ENCODE results near the gene ARSG.

Gene ARSG

DNA sequence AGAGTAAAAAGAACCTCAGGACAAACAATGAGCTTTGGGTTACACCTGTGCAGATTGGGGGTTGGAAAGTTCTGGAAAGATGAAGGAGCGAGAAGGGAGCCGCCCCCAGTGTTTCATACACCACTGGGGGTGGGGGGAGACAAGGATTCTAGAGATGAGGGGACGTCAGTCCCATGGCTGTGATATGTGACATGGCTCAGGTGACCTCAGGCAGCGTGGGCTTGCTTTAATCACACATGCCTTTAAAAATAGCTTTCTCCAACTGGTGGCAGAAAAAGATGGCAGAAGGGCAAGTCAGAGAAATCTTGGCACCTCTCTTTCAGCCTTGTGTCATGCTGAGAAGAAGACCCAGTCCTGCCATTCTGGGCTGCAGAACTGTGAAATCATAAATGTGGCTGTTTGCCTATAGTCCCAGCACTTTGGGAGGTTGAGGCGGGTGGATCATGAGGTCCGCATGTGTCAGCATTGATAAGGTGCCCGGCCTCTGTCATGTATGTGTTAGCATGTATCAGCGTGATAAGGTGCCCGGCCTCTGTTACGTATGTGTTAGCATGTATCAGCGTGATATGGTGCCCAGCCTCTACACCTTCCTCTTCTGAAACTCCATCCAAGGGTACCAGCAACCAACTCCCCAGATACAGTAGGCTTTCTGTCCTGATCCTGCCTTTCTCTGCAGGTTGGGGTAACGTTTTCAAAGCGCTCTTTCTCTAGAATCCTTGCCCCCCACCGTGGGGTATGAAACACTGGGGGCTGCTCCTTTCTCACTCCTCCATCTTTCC, 141.0 kb downstream of the ARSG start:
- no peak for DNase-seq

DNA sequence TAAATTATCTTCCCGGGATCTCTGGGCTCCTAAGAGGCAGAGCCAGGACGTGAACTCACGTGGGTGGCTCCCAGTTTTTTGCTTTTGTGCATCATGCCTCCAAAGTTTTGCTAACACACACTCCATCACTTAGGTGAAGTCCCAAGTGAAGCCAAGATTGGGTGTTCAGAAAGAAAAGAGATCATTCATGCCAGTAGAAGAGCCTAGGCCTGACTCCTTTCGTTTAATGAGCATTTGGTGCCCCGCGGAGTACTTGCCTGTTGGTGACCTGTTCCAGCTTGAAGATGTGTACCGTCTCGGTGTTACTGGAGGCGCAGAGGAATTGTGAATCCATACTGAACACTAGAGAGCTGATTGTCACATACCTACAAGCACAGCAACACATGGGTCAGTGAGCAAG, 141.9 kb downstream of the ARSG start:
- no peak for DNase-seq

DNA sequence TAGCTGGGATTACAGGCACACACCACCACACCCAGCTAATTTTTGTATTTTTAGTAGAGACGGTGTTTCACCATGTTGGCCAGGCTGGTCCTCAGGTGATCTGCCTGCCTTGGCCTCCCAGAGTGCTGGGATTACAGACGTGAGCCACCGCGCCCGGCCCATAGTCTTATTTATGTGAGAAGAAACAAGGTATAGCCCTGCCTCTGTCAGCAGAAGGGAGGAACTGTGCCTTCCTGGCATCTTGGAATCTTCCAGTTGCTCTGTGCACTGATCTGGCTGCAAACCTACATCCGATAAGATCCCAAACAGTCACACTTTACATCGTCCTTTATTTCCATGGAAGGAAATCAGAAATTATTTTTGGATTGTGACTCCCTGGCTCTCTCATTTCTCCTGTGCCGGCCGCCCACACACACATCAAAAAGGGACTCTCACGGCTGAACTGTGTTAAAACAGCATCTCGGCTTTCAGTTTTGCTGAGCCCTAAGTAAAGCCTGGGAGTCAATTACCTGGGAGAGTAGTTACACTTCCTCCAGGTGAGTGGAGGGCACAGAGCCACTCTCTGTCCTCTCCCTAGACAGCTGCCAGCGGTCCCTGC, 142.7 kb downstream of the ARSG start:
- DNase-seq, result no peak

DNA sequence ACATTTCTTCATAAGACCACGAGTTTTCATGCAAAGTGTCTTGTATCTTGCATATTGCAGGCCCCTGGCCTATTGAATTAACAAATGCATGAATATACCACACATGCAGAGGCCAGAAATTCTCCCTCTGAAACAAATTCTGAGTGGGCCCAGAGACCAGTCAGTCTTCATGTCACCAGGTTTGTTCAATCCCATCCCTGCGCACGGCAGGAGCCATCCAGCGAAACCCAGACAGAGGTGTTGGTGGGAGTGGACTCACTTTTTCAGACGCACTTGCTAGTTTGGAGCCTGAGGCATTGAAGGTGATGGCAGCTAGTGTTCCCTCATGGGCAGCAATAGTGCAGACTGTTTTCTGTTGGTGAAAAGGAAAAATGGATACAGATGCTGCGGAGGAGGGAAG, 144.1 kb downstream of the ARSG start:
- DNase-seq, result no peak

DNA sequence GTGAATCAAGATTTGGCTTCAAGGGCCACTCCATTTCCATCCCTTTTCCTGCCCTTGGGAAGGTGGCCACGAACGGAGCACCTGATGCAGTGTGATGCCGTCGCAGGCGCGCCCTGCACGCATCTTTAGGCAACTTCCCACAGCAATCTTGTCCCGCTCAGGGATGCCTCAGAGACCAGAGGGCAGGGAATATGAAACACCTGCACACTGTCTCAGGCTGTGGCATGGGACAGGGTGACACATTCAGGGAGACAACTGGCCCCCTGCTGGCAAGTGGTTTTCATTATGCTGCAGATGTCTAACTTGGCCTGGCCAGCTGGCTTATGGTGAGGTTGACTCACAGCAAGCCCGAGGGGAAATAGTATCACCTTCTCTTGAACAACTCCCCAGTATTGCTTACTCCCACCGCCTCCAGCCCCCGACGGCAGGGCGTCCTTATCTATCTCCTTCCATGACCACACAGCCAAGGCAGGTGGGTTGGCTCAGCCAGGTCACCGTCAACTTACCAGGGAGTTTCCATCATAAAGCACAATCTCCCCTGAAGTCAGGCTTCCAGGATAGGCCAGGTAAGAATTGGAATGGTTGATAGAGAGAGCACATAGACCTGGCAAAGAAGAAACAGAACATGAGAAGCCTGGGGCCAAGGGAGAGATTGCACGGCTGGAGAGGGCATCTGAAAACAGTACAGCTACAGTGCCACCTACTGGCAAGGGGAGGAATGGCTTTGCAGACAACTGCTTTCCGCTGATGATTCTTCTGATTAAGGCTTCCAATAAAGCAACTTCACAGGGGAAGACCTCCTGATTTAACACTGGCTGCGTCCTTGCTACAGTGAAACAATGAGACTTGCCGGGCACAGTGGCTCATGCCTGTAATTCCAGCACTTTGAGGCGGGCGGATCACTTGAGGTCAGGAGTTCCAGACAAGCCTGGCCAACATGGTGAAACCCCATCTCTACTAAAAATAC, 144.9 kb downstream of the ARSG start:
- peak; percentile 91 for DNase-seq

DNA sequence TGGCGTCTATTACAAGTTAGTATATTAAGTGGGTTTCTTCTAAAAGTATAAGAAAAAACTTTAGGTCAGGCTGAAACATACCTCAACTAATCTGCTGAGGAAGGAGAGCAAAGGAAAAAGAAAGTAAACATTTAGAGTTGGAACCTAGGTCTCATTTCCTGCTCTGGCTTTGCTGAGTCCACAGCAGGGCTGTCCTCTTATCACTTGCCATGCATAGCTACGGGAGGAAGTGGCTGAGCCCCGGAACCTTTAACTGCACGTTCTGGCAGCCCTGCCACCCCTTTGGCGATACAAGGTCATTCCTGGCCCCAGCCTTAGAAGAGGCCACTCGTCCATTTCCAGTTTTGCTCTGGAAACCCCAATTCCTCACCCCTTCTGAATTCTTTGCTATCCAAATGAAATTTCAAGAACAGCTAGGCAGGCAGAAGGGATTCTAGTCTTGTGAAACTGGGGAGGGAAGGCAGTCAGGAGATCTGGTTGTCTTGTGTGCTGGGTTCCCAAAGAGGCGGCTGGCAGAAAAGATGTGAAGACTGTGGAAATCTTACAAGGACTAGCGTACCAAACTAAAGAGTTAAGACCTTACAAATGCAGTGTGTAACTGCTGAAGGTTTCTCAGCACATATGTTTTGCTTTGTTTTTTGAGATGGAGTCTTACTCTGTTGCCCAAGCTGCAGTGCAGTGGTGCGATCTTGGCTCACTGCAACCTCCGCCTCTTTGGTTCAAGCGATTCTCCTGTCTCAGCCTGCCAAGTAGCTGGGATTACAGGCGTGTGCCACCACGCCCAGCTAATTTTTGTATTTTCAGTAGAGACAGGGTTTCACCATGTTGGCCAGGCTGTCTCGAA, 146.9 kb downstream of the ARSG start:
- peak; percentile 74 for DNase-seq

DNA sequence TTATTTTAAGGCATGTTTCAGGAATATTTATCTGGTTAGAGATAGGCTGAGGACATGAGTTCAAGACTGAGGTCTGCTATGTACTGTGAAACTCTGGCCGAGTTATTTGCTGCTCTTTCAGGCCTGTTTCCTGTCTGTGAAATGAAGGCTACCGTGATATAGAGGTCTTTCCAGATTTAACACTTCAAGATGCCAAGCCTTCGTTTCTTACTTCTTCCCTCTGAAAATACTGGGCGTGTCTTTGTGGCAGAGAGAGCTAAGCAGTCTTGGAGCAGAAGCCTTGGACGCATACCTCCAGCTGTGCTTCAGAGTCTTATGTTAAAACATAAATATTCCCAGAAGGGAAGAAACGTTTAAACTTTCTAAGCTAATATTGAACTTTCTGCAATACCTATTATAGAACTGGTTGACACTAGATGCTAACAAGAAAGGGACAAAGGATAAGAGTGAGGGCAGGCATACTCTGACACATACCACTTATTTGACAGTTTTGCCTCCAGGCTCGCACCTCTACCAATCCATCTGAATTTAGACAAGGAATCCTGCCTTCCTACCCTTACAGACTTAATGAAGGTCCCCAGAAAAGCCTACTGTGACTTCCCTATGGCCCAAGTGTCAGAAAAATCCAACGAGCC, 148.5 kb downstream of the ARSG start:
- DNase-seq, result no peak

DNA sequence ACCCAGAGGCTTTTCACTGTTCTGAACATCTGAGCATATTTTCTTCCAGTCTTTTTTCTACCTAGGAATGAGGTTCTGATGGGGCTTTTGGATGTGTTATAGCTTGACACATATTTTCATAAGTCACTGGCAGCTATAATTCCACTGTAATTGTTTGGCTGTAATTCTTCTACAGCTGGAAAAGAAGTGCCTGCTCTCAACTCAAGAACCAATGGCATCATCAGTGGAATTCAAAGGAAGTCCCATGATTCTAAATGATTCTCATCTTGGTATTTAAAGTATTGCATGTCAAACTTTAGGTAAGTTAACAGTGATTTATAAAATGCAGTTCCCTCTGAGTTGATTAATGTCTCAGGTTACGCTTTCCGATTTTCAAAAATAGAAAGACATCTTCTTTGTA, 149.2 kb downstream of the ARSG start:
- no peak for DNase-seq

DNA sequence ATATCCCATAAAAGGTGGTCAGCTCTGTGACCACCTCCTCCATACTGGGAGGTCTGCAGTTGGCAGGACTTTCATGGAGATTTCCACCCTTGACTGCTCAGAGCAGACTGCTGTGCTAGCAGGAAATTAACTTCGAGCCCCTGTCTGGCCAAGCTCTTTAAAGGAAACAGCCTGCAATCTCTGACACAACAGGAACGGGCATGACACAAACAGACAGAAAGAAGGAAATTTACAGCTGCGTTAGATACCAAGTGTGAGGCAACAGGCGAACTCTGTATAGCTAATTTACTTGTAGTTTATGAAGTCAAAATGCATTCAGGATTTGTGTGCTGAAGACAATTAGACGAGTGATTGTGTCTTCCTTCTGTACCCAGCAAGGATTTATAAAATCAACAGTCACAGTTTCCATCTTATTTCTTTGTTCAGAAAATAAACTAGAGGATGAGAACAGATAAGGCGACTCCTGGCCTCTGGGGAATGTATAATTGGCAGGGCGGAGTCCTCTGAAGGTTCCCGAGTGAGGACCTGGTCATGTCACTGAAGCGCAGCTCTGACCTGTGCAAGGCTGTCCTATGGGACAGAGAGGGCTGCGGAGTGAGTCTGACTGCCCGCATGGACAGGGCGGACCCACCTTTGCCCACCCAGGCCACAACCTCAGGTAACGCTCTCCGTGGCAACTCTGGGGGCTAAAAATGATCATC, 149.9 kb downstream of the ARSG start:
- no peak for DNase-seq

DNA sequence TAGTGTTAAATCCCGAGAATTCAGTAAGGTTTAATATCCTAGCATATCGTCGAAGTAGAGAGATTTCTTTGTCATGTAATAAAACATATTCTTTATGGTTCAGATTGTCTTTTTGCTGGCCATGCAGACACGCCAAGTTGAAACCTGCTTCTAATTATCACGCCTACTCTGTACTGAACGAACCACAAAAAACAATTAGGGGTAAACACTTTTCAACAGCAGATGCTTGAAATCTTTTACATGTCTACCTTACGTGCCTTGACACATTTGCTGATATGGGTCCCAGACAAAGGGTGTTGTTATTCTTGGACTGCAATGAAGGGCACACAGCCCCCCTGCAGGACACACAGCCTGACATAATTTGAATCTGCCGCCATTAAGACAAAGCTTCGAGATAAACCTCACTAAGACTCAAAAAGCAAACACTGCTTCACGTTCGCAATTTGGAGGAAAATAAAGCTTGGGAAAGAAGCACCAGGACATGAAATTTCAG, 152.7 kb downstream of the ARSG start:
- DNase-seq, result no peak

DNA sequence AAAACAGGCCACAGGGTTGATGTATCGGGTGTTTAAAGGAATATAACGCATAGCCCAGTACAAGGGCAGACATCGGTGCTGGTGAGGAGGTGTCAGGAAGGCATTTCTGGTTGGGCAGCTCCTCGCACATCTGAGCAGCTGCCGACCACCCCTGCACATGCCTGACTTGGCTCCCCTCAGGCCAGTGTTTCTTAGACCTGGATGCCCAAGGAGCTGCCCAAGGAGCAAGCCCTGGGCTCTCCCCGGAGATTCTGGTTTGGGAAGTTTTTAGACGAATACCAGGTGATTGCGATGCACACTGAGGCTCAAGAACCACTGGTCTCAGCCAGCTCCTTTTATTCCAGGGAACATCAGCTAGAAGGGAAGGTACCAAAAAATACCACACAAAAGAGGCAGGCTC, 154.4 kb downstream of the ARSG start:
- no peak for DNase-seq

DNA sequence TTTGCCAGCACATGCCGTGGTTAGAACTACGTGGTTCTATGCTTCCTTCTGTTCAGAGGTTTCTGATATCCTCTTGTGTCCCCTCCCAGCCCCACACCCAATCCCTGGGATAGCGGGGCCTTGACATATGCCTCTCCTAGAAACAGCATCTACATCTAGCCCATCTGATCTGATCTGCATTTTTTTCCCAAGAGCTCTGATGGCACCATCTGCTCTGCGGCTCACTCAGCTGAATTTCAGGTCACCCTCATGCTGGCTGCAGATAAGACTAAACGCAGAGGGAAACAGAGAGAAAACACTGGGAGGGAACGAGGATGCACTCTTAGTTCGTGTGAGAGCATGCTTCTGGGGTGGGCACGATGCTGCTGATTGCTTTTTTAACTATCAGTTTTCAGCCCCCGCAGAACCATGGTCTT, 155.3 kb downstream of the ARSG start:
- no peak for DNase-seq

DNA sequence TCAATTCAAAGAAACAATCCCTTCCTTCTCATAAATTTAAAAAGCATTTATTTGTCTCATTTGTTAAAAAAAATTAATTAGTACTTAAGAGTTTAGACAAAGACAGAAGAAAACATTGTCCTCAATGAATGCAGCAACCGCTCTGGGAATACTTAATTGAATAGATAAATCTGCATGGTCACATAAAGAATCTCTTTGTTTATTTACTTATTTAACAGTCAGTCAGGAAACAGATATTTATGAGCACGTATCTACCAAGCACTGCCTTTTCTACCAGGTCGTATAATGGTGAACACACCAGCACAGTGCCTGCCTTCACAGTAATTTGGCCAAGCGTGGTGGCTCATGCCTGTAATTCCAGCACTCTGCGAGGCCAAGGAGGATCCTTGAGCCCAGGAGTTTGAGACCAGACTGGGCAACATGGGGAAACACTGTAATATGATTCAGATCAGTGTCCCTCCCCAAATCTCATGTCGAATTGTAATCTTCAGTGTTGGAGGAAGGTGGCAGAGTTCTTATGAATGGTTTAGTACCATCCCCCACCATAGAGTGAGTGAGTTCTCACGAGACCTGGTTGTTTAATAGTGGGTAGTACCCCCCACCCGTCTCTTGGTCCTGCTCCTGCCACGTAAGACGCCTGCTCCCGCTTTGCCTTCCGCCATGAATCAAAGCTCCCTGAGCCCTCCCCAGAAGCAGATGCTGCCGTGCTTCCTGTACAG, 157.9 kb downstream of the ARSG start:
- DNase-seq, result no peak

DNA sequence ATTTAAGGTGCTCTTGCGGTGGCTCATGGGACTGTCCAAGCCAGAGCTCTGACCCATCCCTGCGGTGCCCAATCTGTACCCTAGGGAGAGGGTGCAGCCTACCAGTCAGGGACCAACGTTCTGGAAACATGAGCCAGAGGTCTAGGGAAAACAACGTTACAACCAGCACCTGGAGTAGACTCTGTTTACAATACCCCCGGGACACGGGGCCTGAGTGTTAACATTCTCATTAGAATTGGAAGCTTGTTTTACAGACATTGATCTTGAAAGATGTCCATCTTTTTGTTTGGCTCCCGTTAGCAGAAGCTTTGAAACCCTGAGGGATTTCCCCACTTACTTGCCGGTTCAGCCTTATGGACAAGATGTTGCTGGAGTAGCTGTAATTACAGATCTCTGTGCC, 159.1 kb downstream of the ARSG start:
- no peak for DNase-seq

DNA sequence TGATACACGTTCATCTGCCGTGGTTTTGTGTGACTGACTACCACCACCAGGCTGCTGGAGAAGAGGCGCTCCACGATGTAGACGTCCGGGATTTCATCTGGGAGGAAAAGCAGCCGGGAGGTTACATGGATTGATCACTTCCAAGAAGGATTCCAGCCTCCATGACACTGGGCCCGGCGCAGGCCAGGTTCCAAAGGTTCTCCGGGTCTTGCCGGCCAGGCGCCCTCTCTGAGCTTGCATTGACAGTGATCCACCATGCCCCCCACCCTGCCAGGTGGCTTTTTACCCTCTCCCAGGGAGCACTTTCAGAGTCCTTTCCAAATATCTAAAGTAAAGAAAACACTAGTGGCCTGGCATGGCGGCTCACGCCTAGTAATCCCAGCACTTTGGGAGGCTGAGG, 159.5 kb downstream of the ARSG start:
- no peak for DNase-seq

DNA sequence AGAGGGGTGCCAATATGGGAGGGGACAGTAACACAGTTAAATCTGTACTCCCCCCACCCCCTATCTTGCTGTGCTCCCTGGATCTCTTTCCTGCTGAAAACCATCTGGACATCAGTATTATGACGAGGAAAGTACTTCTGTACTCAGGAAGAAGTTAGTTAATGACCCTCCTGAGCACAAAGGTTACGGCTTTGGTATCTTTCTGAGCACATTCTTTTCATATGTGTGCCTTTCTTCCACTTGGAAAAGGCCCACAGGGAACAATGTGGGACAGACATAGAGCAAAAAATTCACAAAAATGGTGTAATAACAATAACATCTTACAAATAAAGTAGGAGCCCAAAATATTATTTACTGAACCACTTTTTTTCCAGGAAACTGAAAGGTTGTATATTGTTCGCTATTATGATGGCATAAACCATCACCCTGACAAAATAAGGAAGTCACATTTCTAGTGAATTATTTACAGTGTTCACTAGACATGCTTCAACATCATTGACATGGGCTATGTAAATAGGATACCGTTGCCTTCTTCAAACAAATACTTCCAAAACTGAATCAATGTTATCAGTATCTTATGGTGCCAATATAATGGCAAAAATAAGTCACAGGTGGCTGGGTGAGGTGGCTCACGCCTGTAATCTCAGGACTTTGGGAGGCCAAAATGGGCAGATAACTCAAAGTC, 160.5 kb downstream of the ARSG start:
- no peak for DNase-seq

DNA sequence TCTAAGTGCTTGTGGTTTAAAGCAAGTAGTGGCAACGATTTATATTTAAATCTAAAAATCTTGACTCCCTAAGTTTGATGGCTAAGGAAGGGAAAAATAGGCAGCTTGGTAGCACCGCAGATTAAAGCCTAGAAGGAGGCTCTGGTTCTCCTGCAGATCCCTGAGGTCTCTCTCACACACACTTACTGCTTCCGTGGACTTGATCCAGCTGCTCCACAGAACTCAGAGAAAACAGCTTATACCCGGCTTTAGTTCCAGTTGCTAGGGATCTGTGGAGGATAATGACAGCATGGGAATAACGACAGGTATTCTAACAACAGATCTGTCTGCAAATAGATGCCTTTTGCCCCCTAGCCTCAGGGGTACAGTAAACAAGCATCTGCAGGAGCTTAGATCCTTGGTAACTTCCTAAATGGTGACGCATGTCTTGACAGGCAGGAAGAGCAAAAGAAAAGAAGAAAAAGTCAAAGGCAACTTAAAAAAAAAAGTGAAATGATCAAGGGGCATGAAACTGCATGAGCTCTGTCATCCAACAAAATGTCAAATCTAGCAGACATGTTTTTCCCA, 161.5 kb downstream of the ARSG start:
- DNase-seq, result no peak

DNA sequence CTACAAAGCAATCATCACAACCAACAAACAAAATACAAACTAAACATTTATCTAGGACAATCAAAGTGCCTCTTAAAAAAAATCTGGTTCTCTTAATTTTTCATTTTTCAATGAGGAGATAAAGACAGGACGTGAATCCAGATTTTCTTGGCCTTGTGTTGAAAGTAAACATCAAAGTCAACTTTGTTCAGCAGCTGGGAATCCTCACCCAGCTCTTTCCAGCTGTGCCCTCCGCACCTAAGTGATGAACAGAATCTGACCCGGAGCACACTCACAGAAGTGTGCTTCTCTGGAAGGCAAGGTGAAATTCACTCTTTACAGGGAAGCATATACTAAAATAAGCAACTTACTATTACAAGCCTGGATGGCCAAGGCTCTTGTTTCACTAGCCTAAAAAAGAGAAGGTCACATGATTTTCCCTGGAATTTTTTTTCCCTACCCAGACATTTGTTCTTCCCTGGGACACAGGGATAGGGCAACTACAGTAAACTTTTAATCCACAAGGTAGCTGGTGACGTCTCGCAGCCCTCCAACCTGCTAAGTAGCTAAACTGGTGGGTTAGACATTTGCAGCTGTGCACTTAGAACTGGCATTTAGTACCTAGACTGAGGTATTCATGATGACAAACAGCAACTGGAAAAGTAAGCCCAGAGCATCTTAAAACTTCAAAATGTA, 162.8 kb downstream of the ARSG start:
- no peak for DNase-seq

DNA sequence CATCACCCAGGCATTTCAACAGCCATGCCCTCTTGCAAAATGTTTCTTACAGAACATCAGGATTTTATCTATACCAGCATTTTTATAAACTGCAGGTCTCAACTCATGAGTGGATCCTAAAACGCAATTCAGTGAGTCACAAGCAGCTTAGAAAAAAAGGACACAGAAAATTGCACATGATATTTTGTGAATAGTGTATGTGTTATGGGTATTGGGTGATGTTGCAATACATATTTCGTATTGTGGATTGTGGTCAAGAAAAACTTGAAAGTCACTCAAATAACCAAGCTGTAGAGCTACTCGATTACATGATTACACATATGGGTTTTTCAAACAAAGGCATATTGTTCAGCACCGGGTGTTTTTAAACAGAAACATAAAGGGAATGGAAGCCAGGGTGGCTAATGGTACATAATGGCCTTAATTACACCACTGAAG, 164.6 kb downstream of the ARSG start:
- no peak for DNase-seq
